OCI-LY7 (cell line): ENCODE data around the gene PKD1L1.

ENCODE experiments used
- EZH2phosphoT487 ChIP-seq: fragments of 200-600 bp; sonication (generic); IDR thresholded peaks from 2 replicates; pipeline ENCODE4 v1.6.1; 2018; ENCODE audit warnings: low read depth, borderline replicate concordance, mild to moderate bottlenecking, mixed run types, antibody characterized with exemption, low read length, moderate library complexity, mixed read lengths
- TF ChIP-seq, protein P1 (sequence below): fragments of 200-600 bp; sonication (generic); conservative IDR thresholded peaks from 2 replicates; pipeline ENCODE4 v1.5.1; 2014; ENCODE audit warnings: mild to moderate bottlenecking, antibody characterized with exemption, low read length, moderate library complexity, mixed read lengths

DNA sequence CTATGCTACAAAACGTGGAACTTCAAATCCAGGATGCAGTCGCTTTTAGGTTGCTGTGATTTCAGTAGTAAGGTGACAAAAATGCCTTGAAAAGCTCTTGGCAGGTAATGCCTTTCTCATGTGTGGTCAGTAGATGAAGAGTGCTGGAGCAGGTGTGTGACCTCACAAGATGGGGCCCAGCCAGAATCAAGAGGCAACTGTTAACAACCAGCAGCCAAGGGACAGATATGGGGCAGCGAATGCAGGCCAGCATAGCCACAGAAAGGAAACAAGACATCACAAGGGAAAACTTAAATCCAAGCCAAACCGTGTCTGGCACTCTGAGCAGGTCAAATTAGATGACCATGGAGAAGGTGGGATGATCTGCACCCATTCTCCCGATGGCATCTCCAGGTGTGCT is 18.9 kb upstream of the PKD1L1 start:
- TF ChIP-seq, protein P1, sequence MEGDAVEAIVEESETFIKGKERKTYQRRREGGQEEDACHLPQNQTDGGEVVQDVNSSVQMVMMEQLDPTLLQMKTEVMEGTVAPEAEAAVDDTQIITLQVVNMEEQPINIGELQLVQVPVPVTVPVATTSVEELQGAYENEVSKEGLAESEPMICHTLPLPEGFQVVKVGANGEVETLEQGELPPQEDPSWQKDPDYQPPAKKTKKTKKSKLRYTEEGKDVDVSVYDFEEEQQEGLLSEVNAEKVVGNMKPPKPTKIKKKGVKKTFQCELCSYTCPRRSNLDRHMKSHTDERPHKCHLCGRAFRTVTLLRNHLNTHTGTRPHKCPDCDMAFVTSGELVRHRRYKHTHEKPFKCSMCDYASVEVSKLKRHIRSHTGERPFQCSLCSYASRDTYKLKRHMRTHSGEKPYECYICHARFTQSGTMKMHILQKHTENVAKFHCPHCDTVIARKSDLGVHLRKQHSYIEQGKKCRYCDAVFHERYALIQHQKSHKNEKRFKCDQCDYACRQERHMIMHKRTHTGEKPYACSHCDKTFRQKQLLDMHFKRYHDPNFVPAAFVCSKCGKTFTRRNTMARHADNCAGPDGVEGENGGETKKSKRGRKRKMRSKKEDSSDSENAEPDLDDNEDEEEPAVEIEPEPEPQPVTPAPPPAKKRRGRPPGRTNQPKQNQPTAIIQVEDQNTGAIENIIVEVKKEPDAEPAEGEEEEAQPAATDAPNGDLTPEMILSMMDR, result no peak
- no peak for TF ChIP-seq EZH2phosphoT487
